Brain microvascular endothelial cell (primary cell): Measurements from ENCODE around the gene VIL1.

Source experiments
- DNase-seq: peaks from one replicate; pipeline ENCODE4 v3.0.0-alpha.2; 2020
- H3K27ac ChIP-seq: fragments of 250-450 bp; sonication (Bioruptor Pico); 2 replicates; pipeline ENCODE4 v1.5.1; 2020; ENCODE audit warnings: mild to moderate bottlenecking, moderate library complexity
- H3K27me3 ChIP-seq: fragments of 250-450 bp; sonication (Bioruptor Pico); replicated peaks from 2 replicates; pipeline ENCODE4 v1.5.1; 2020; ENCODE audit warnings: mild to moderate bottlenecking
- H3K36me3 ChIP-seq: fragments of 250-450 bp; sonication (Bioruptor Pico); replicated peaks from 2 replicates; pipeline ENCODE4 v1.5.1; 2020; ENCODE audit warnings: mild to moderate bottlenecking
- H3K4me3 ChIP-seq: 2 replicates; pipeline ENCODE4 v1.5.1; 2011; ENCODE audit warnings: low read depth, mild to moderate bottlenecking, control low read depth, low read length, moderate library complexity
- CTCF ChIP-seq: IDR thresholded peaks from 2 replicates; pipeline ENCODE4 v1.5.1; 2011; ENCODE audit warnings: low read depth, mild to moderate bottlenecking, moderate library complexity, low read length, control low read depth, inconsistent platforms; ENCODE audit errors: missing control alignments
- in situ Hi-C: cut with HindIII; loops from 2 replicates; pipeline ENCODE4 v1.10.0; 2017; ENCODE audit warnings: low sequenced_read_pairs, low pct_ligation_motif_present

VIL1 gene

GRCh38 chr2:218444692-218445357 is 25.9 kb downstream of the VIL1 start:
- no peaks in the 10 kb centered on the region for H3K36me3 ChIP-seq
- no peak for TF ChIP-seq CTCF
- no peak for DNase-seq
- no peaks in the 10 kb centered on the region for H3K27me3 ChIP-seq
- in situ Hi-C loops = no loop called here
- H3K4me3 ChIP-seq = no peak overlapping the region
- H3K27ac ChIP-seq = no peak overlapping the region

DNA sequence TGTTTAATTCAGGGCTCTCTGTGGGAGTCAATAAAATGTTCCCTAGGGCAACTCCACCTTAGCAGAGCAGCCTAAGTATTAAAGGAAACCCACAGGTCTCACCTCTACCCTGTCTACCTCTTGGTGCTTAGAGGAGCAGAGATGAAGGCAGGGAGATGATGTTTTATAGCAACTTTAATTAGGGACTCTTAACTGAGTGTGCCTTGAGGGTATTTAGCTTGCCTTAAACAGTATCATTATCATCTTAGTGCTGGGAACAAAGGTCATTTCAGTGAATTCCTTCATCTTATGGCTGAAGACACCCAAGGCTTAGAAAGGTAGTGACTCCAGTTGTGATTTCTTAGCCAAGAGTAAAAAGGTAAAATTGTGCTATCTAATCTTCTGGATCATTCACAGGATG is 26.7 kb downstream of the VIL1 start:
- in situ Hi-C loops = no loop called here
- Histone ChIP-seq H3K27me3 (no peaks in the 10 kb centered on the region), H3K27ac (no peak overlapping the region), H3K4me3 (no peak overlapping the region), H3K36me3 (no peaks in the 10 kb centered on the region)
- no peak for DNase-seq
- TF ChIP-seq CTCF = no peak

DNA sequence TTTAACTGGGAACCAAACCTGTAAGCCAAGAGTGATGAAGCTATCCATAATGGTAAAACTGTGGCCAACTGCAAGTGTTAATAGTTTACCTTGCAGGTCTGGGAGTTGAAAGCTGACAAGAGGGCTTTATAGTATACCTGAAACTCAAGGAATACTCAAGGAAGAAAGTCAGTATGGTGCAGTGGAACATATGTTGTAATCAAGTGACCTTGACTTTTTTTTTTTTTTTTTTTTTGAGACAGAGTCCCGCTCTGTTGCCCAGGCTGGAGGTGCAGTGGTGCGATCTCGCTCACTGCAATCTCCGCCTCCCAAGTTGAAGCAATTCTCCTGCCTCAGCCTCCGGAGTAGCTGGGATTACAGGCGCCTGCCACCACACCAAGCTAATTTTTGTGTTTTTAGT is 27.6 kb downstream of the VIL1 start:
- no peak for DNase-seq
- H3K36me3 ChIP-seq = no peaks in the 10 kb centered on the region
- H3K4me3 ChIP-seq = no peak overlapping the region
- TF ChIP-seq CTCF = no peak
- H3K27ac ChIP-seq = no peak overlapping the region
- H3K27me3 ChIP-seq = no peaks in the 10 kb centered on the region
- in situ Hi-C loops = no loop called here

- no peaks in the 10 kb centered on the region for H3K36me3 ChIP-seq
- TF ChIP-seq CTCF = no peak
- DNase-seq = no peak
- H3K27me3 ChIP-seq = no peaks in the 10 kb centered on the region
- no peak overlapping the region for H3K4me3 ChIP-seq
- no peak overlapping the region for H3K27ac ChIP-seq
- in situ Hi-C loops = no loop called here
These were observed 28.1 kb downstream of the VIL1 start for GRCh38 chr2:218447072-218447471.

DNA sequence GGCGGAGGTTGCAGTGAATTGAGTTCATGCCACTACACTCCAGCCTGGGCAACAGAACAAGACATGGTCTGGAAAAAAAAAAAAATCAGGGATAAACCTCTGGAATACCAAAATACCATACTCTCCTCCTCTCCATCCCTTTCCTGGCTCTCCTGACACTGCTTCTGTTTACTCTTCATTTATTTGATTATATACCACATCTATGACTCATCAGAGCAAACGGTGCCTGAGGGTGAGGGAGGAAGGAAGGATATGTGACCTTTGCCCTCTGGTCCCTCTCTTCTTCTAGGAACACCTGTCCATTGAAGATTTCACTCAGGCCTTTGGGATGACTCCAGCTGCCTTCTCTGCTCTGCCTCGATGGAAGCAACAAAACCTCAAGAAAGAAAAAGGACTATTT is 30.0 kb downstream of the VIL1 start:
- DNase-seq = no peak
- Histone ChIP-seq H3K4me3 (no peak overlapping the region), H3K27me3 (no peaks in the 10 kb centered on the region), H3K27ac (no peak overlapping the region), H3K36me3 (no peaks in the 10 kb centered on the region)
- in situ Hi-C loops = no loop called here
- no peak for TF ChIP-seq CTCF

DNA sequence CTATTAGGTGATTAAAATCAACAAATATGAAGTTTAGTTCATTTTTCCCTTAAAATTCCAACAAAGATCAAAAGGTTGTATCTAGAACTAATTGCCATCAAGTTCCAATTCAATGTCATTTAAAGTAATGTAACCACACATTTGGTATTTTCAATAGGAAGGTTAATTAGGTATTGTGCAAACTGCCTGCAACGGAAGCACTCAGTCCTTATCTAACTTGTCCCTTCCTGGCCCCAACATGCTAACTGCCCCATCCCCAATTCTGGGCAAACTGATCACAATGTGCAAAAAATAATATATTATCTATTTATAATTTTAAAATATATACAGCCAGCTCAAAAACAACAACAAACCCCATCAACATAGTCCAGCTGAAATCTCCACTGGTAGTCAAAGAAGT is 33.2 kb downstream of the VIL1 start:
- no peak for TF ChIP-seq CTCF
- DNase-seq = no peak
- Histone ChIP-seq H3K36me3 (no peaks in the 10 kb centered on the region), H3K4me3 (no peak overlapping the region), H3K27me3 (no peaks in the 10 kb centered on the region), H3K27ac (no peak overlapping the region)
- in situ Hi-C loops = no loop called here
